Measurements from ENCODE around the gene DLGAP1.

DLGAP1 gene

GRCh38 chr18:4248686-4249085 lies 206.4 kb downstream of the DLGAP1 start:
- Histone ChIP-seq H3K4me3 (replicated peaks; ENCODE audit: low read depth, low read length) (no peak overlapping the region), H3K27me3 (replicated peaks; ENCODE audit: control insufficient read depth, insufficient read depth, low read length) (no peaks in the 10 kb centered on the region), H3K36me3 (ENCODE audit: control insufficient read depth, insufficient read depth, low read length) (no peaks in the 10 kb centered on the region)
- DNase-seq (ENCODE audit: extremely low read depth, insufficient read length) = no peak
- no peak for TF ChIP-seq CTCF (IDR thresholded peaks at IDR 0.05; ENCODE audit: insufficient read depth, low read length, poor library complexity, severe bottlenecking)

- no peak overlapping the region for H3K4me3 ChIP-seq (replicated peaks; ENCODE audit: low read depth, low read length)
- no peak for TF ChIP-seq CTCF (IDR thresholded peaks at IDR 0.05; ENCODE audit: insufficient read depth, low read length, poor library complexity, severe bottlenecking)
- no peak for DNase-seq (ENCODE audit: extremely low read depth, insufficient read length)
- no peaks in the 10 kb centered on the region for H3K27me3 ChIP-seq (replicated peaks; ENCODE audit: control insufficient read depth, insufficient read depth, low read length)
- no peaks in the 10 kb centered on the region for H3K36me3 ChIP-seq (ENCODE audit: control insufficient read depth, insufficient read depth, low read length)
These were observed 208.7 kb downstream of the DLGAP1 start for GRCh38 chr18:4246374-4246773.

- no peaks in the 10 kb centered on the region for H3K27me3 ChIP-seq (replicated peaks; ENCODE audit: control insufficient read depth, insufficient read depth, low read length)
- no peak for DNase-seq (ENCODE audit: extremely low read depth, insufficient read length)
- no peak for TF ChIP-seq CTCF (IDR thresholded peaks at IDR 0.05; ENCODE audit: insufficient read depth, low read length, poor library complexity, severe bottlenecking)
- no peaks in the 10 kb centered on the region for H3K36me3 ChIP-seq (ENCODE audit: control insufficient read depth, insufficient read depth, low read length)
- no peak overlapping the region for H3K4me3 ChIP-seq (replicated peaks; ENCODE audit: low read depth, low read length)
These were observed 209.7 kb downstream of the DLGAP1 start for GRCh38 chr18:4245456-4245855.

- no peak for DNase-seq (ENCODE audit: extremely low read depth, insufficient read length)
- Histone ChIP-seq H3K4me3 (replicated peaks; ENCODE audit: low read depth, low read length) (no peak overlapping the region), H3K36me3 (ENCODE audit: control insufficient read depth, insufficient read depth, low read length) (no peaks in the 10 kb centered on the region), H3K27me3 (replicated peaks; ENCODE audit: control insufficient read depth, insufficient read depth, low read length) (no peaks in the 10 kb centered on the region)
- no peak for TF ChIP-seq CTCF (IDR thresholded peaks at IDR 0.05; ENCODE audit: insufficient read depth, low read length, poor library complexity, severe bottlenecking)
These were observed 212.5 kb downstream of the DLGAP1 start for GRCh38 chr18:4242431-4243161.

- Histone ChIP-seq H3K4me3 (replicated peaks; ENCODE audit: low read depth, low read length) (no peak overlapping the region), H3K36me3 (ENCODE audit: control insufficient read depth, insufficient read depth, low read length) (no peaks in the 10 kb centered on the region), H3K27me3 (replicated peaks; ENCODE audit: control insufficient read depth, insufficient read depth, low read length) (no peaks in the 10 kb centered on the region)
- no peak for DNase-seq (ENCODE audit: extremely low read depth, insufficient read length)
- no peak for TF ChIP-seq CTCF (IDR thresholded peaks at IDR 0.05; ENCODE audit: insufficient read depth, low read length, poor library complexity, severe bottlenecking)
These were observed 214.0 kb downstream of the DLGAP1 start for GRCh38 chr18:4241090-4241617.

Measured in GM06990 (cell line).